K562 (cell line): ENCODE measurements around the gene ATRNL1. TPM values are rescaled to one million over a fixed set of nuclear protein-coding genes. Genes with fewer than 3 reads are reported as not detected.

ENCODE experiments used
- ATAC-seq: fragments of 200-7000 bp; cut with Tn5 transposase; 3 replicates; pipeline ENCODE4 v1.9.1; 2020; ENCODE audit warnings: moderate library complexity
- BruUV-seq: library from RNA; stranded (reverse); fragments of 400-500 nt; replicated peaks from 2 replicates; lab custom pipeline; 2021; lab: Mats Ljungman, UMichigan
- CTCF ChIA-PET: fragments of 300-600 bp; formaldehyde crosslinking; extraction: SDS; loops from one replicate; lab custom pipeline; 2021; ENCODE audit warnings: low intra/inter-chr PET ratio; lab: Yijun Ruan, JAX
- POLR2A ChIA-PET: fragments of 300-600, 350-650 bp; sonication (Branson Sonifier 250); formaldehyde crosslinking; extraction: SDS; loops from one replicate; lab custom pipeline; 2021; ENCODE audit warnings: antibody characterized with exemption, inconsistent platforms; lab: Yijun Ruan, JAX
- DNase-seq, 4 experiments: peaks; one replicate each; pipeline versions ENCODE4 v3.0.0 to v3.0.0-alpha.2; 2011 to 2018; ENCODE audit warnings: low spot score in 3 of 4, mixed read lengths in 3 of 4; ENCODE audit errors: extremely low read depth in 1 of 4
- FAIRE-seq: peaks from 2 replicates; lab custom pipeline; 2011; peaks lifted over from hg19 to GRCh38; lab: Jason Lieb, UNC
- H2AFZ ChIP-seq: 2 replicates; pipeline ENCODE4 v1.6.0; 2011; ENCODE audit warnings: low read depth, low read length, control low read depth, inconsistent platforms
- H3K27ac ChIP-seq: fragments of 200-600 bp; 3 replicates; pipeline ENCODE4 v1.8.0; 2011; ENCODE audit warnings: low read depth, mild to moderate bottlenecking, control low read depth, inconsistent platforms, low read length, moderate library complexity, mixed read lengths; ENCODE audit errors: extremely low read depth
- H3K27me3 ChIP-seq, 2 experiments: fragments of 300-600 bp in 1 of 2; 2 replicates in 1 of 2; 3 replicates in 1 of 2; pipeline versions ENCODE4 v1.6.0 to v1.8.0; 2011; ENCODE audit warnings: inconsistent platforms in 2 of 2, low read length in 2 of 2, mild to moderate bottlenecking in 1 of 2, mixed read lengths in 1 of 2, moderate library complexity in 1 of 2; ENCODE audit not compliant: control insufficient read depth in 2 of 2, insufficient read depth in 2 of 2
- H3K36me3 ChIP-seq: fragments of 300-600 bp; 3 replicates; pipeline ENCODE4 v1.8.0; 2011; ENCODE audit warnings: mild to moderate bottlenecking, low read length, inconsistent platforms; ENCODE audit not compliant: control insufficient read depth, insufficient read depth
- H3K4me1 ChIP-seq, 2 experiments: fragments of 200-600 bp in 1 of 2; replicated peaks in 1 of 2; 2 replicates in 1 of 2; 3 replicates in 1 of 2; pipeline versions ENCODE4 v1.5.1 to v1.8.0; 2011; ENCODE audit warnings: inconsistent platforms in 2 of 2, low read length in 2 of 2, mild to moderate bottlenecking in 1 of 2, mixed read lengths in 1 of 2, moderate library complexity in 1 of 2; ENCODE audit not compliant: control insufficient read depth in 2 of 2, insufficient read depth in 2 of 2
- H3K4me2 ChIP-seq: 2 replicates; pipeline ENCODE4 v1.6.1; 2011; ENCODE audit warnings: low read length, control low read depth, inconsistent platforms, mixed read lengths; ENCODE audit not compliant: insufficient read depth
- H3K4me3 ChIP-seq: fragments of 200-600 bp; sonication (generic), shearing (Covaris generic); 2 replicates; pipeline ENCODE4 v1.5.1; 2016; ENCODE audit warnings: control low read depth, inconsistent platforms
- H3K79me2 ChIP-seq: fragments of 200-600 bp; 3 replicates; pipeline ENCODE4 v1.8.0; 2011; ENCODE audit warnings: low read length, inconsistent platforms; ENCODE audit not compliant: control insufficient read depth, insufficient read depth
- H3K9ac ChIP-seq, 2 experiments: 2 replicates each; pipeline versions ENCODE4 v1.6.0 to v1.6.1; 2011; ENCODE audit warnings: low read depth in 2 of 2, low read length in 2 of 2, control low read depth in 1 of 2, inconsistent platforms in 1 of 2, mild to moderate bottlenecking in 1 of 2, mixed read lengths in 1 of 2; ENCODE audit not compliant: insufficient read depth in 1 of 2
- H3K9me1 ChIP-seq: one replicate; pipeline ENCODE4 v1.6.0; 2011; ENCODE audit warnings: inconsistent platforms, mild to moderate bottlenecking, low read length, moderate library complexity; ENCODE audit not compliant: control insufficient read depth, insufficient read depth
- H3K9me3 ChIP-seq: replicated peaks from 2 replicates; pipeline ENCODE4 v1.5.1; 2011; ENCODE audit warnings: low read depth, low read length, inconsistent platforms; ENCODE audit not compliant: control insufficient read depth, insufficient read depth
- H4K20me1 ChIP-seq: replicated peaks from 2 replicates; pipeline ENCODE4 v1.6.1; 2011; ENCODE audit warnings: low read length, inconsistent platforms, mixed read lengths; ENCODE audit not compliant: control insufficient read depth, insufficient read depth
- BRD4 ChIP-seq: fragments of 200-600 bp; sonication (generic); IDR thresholded peaks from 2 replicates; pipeline ENCODE4 v1.6.1; 2017; ENCODE audit warnings: inconsistent platforms
- CTBP1 ChIP-seq: fragments of 450-650 bp; IDR thresholded peaks from 2 replicates; pipeline ENCODE4 v1.6.1; 2016; ENCODE audit warnings: borderline replicate concordance
- FUS ChIP-seq: fragments of 200-400 bp; formaldehyde crosslinking; optimal IDR thresholded peaks from 2 replicates; pipeline ENCODE3; 2017; ENCODE audit warnings: low read depth, low read length
- GATAD2A ChIP-seq: fragments of 450-650 bp; IDR thresholded peaks from 2 replicates; pipeline ENCODE4 v1.6.1; 2017
- HMG20A ChIP-seq: fragments of 450-650 bp; formaldehyde crosslinking; conservative IDR thresholded peaks from 2 replicates; pipeline ENCODE4 v1.4.0; 2020; ENCODE audit warnings: mild to moderate bottlenecking, mixed read lengths
- MEIS2 ChIP-seq: fragments of 450-650 bp; IDR thresholded peaks from 2 replicates; pipeline ENCODE4 v1.6.1; 2014; ENCODE audit warnings: mild to moderate bottlenecking; ENCODE audit not compliant: partially characterized antibody
- MIER1 ChIP-seq: fragments of 450-650 bp; IDR thresholded peaks from 2 replicates; pipeline ENCODE4 v1.6.1; 2016; ENCODE audit warnings: antibody characterized with exemption, mild to moderate bottlenecking, low read depth
- NEUROD1 ChIP-seq: fragments of 150-350 bp; IDR thresholded peaks from 2 replicates; pipeline ENCODE4 v1.6.1; 2014; ENCODE audit warnings: borderline replicate concordance, low read length, low read depth; ENCODE audit not compliant: partially characterized antibody
- NONO ChIP-seq, 2 experiments: fragments of 200-400 bp in 1 of 2; fragments of 450-650 bp in 1 of 2; formaldehyde crosslinking in 1 of 2; IDR thresholded peaks; 2 replicates each; pipeline ENCODE4 v1.6.1; 2017; ENCODE audit warnings: low read depth in 2 of 2, mild to moderate bottlenecking in 2 of 2, moderate library complexity in 2 of 2, low read length in 1 of 2
- RBM14 ChIP-seq: fragments of 200-400 bp; formaldehyde crosslinking; IDR thresholded peaks from 2 replicates; pipeline ENCODE4 v1.6.1; 2018; ENCODE audit warnings: low read depth, mild to moderate bottlenecking, low read length, moderate library complexity, borderline replicate concordance; ENCODE audit not compliant: insufficient read depth
- SPI1 ChIP-seq: IDR thresholded peaks from 2 replicates; pipeline ENCODE4 v1.6.1; 2011; ENCODE audit warnings: low read depth, low read length, control low read depth, borderline replicate concordance
- STAG1 ChIP-seq: sonication (generic); formaldehyde crosslinking; IDR thresholded peaks from 2 replicates; pipeline ENCODE4 v1.5.0; 2020; ENCODE audit warnings: missing genetic modification reagents, borderline replicate concordance
- WHSC1 ChIP-seq: IDR thresholded peaks from one replicate; pipeline ENCODE4 v1.6.1; 2012; ENCODE audit warnings: low read length, control low read depth, inconsistent platforms
- ZNF282 ChIP-seq: sonication (generic); formaldehyde crosslinking; IDR thresholded peaks from 2 replicates; pipeline ENCODE4 v1.8.1; 2023; ENCODE audit warnings: missing genetic modification reagents
- WGBS: fragments of 100-300 bp; shearing (Covaris generic); methylation state at CpG from one replicate; pipeline ENCODE4 v1.1.6; 2016; ENCODE audit warnings: low coverage, mixed read lengths; ENCODE audit not compliant: insufficient coverage; ENCODE audit errors: missing lambda C conversion rate; 5-methylcytosine and 5-hydroxymethylcytosine counted together
- in situ Hi-C: fragments of 300-500 bp; cut with MboI; formaldehyde crosslinking; loops from 4 replicates; pipeline ENCODE4 v1.15.0; 2018; ENCODE audit warnings: inconsistent platforms, mixed read lengths
- intact Hi-C: fragments of 100-400 bp; cut with micrococcal nuclease; formaldehyde crosslinking; loops from 2 replicates; pipeline ENCODE4 v1.14.2; 2022
- polyA plus RNA-seq, 8 experiments: library from polyadenylated mRNA; depleted of rRNA in 4 of 8; stranded (reverse) in 5 of 8; unstranded in 3 of 8; fragments of >200 nt; fragmentation: Nextera tagmentation in 2 of 8; fragmentation: Illumina TruSeq in 1 of 8; extraction: Ambion mirVana in 2 of 8; extraction: Trizol in 1 of 8; gene quantifications; 2 replicates each; pipeline versions ENCODE4 v1.2.1 to v1.2.3, GENCODE V29; 2011 to 2014; ENCODE audit warnings: inconsistent platforms in 1 of 8, missing spikeins in 1 of 8
- total RNA-seq, 7 experiments: library from RNA; depleted of rRNA in 6 of 7; stranded (reverse); fragments of >200 nt in 6 of 7; fragmentation: Illumina TruSeq in 2 of 7; extraction: Trizol in 2 of 7; gene quantifications; 2 replicates each; pipeline versions ENCODE4 v1.2.1 to v1.2.3, GENCODE V29; 2011 to 2021; ENCODE audit warnings: low replicate concordance in 1 of 7
- TF ChIP-seq, protein P1 (sequence below): fragments of 450-650 bp; IDR thresholded peaks from 2 replicates; pipeline ENCODE4 v1.7.0; 2016; ENCODE audit warnings: borderline replicate concordance
- TF ChIP-seq, protein P2 (sequence below): sonication (generic); IDR thresholded peaks from 2 replicates; pipeline ENCODE4 v1.6.1; 2016
- TF ChIP-seq, protein P3 (sequence below): fragments of 250-450 bp; sonication (Bioruptor Pico); IDR thresholded peaks from 2 replicates; pipeline ENCODE4 v1.5.0; 2020; ENCODE audit warnings: mild to moderate bottlenecking
- TF ChIP-seq, protein P4 (sequence below): fragments of 250-450 bp; sonication (Bioruptor Pico); IDR thresholded peaks from 2 replicates; pipeline ENCODE4 v1.8.0; 2022; ENCODE audit warnings: inconsistent platforms

ATRNL1 gene
- total and polyA plus RNA-seq, 9 of the 15 experiments (the other 6 are each of a cell fraction or from before 2014, with no cell fraction given) = 0.18 TPM; not detected in 8

DNA sequence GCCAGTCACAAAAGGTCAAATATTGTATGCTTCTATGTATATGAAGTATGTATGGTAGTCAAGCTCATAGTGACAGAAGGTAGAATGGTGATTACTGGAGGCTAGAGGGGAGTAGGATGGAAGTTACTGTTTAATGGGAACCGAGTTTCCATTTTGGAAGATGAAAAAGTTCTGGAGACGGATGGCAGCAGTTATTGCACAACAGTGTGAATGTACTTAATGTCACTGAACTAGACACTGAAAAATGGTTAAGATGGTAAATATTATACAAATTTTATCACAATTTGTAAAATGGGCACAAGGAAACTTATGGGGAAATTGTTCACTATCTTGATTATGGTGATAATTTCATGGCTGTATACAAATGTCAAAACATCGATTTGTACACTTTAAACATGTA, 895.2 kb downstream of the ATRNL1 start (continued):
- TF ChIP-seq, protein P1, sequence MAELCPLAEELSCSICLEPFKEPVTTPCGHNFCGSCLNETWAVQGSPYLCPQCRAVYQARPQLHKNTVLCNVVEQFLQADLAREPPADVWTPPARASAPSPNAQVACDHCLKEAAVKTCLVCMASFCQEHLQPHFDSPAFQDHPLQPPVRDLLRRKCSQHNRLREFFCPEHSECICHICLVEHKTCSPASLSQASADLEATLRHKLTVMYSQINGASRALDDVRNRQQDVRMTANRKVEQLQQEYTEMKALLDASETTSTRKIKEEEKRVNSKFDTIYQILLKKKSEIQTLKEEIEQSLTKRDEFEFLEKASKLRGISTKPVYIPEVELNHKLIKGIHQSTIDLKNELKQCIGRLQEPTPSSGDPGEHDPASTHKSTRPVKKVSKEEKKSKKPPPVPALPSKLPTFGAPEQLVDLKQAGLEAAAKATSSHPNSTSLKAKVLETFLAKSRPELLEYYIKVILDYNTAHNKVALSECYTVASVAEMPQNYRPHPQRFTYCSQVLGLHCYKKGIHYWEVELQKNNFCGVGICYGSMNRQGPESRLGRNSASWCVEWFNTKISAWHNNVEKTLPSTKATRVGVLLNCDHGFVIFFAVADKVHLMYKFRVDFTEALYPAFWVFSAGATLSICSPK = no peak
- TF ChIP-seq SPI1 = no peak
- no peak for TF ChIP-seq MIER1
- TF ChIP-seq CTBP1 = no peak
- TF ChIP-seq HMG20A (CRISPR knock-in tag) = no peak
- TF ChIP-seq, all 486 proteins: peak for 0

DNA sequence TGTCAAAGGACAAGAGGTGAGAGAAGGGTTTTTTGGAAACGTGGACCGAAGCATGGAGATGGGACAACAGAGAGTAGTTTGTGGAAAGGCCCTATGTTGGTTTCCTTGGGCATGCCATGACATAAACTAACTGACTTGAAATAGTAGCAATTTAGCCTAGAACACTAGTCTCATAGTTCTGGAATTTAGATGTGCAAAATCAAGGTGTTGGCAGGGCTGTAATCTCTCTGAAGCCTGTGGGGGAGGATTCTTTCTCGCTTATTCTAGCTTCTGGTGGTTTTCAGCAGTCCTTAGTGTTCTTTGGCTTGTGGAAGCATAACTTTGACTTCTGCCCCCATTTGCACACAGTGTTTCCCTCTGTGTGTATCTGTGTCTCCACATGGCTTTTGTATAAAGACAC, 896.5 kb downstream of the ATRNL1 start:
- DNase-seq (no peak), FAIRE-seq (no peak), ATAC-seq (no peak)
- CTCF ChIA-PET = no interaction called here
- no peaks in the 10 kb centered on the region for H3K9me1 ChIP-seq
- H3K27me3 ChIP-seq = no peaks in the 10 kb centered on the region
- intact Hi-C loops = no loop called here
- H3K79me2 ChIP-seq = no peaks in the 10 kb centered on the region
- no peaks in the 10 kb centered on the region for H3K36me3 ChIP-seq
- H3K4me2 ChIP-seq = no peak overlapping the region
- WGBS = 0% methylated on average over 3 of the region's 3 CpGs
- no peak overlapping the region for H3K27ac ChIP-seq
- H3K9me3 ChIP-seq = no peaks in the 10 kb centered on the region
- no peaks in the 10 kb centered on the region for H4K20me1 ChIP-seq
- H2AFZ ChIP-seq = no peak overlapping the region
- H3K4me3 ChIP-seq = no peak overlapping the region
- BruUV-seq = no TSS peak
- no peak overlapping the region for H3K9ac ChIP-seq
- no peaks in the 10 kb centered on the region for H3K4me1 ChIP-seq
- POLR2A ChIA-PET = no interaction called here
- in situ Hi-C loops = no loop called here
- TF ChIP-seq, protein P2, sequence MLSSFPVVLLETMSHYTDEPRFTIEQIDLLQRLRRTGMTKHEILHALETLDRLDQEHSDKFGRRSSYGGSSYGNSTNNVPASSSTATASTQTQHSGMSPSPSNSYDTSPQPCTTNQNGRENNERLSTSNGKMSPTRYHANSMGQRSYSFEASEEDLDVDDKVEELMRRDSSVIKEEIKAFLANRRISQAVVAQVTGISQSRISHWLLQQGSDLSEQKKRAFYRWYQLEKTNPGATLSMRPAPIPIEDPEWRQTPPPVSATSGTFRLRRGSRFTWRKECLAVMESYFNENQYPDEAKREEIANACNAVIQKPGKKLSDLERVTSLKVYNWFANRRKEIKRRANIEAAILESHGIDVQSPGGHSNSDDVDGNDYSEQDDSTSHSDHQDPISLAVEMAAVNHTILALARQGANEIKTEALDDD = no peak
- TF ChIP-seq WHSC1 (no peak), BRD4 (no peak), MEIS2 (no peak), NEUROD1 (no peak), RBM14 (no peak), ZNF282 (CRISPR knock-in tag) (no peak), STAG1 (no peak), FUS (no peak), GATAD2A (no peak), NONO (IDR thresholded peaks at IDR 0.05; ENCODE audit: low read depth in 2 of 2, low read length in 1 of 2) (no peak)
- TF ChIP-seq, protein P3, sequence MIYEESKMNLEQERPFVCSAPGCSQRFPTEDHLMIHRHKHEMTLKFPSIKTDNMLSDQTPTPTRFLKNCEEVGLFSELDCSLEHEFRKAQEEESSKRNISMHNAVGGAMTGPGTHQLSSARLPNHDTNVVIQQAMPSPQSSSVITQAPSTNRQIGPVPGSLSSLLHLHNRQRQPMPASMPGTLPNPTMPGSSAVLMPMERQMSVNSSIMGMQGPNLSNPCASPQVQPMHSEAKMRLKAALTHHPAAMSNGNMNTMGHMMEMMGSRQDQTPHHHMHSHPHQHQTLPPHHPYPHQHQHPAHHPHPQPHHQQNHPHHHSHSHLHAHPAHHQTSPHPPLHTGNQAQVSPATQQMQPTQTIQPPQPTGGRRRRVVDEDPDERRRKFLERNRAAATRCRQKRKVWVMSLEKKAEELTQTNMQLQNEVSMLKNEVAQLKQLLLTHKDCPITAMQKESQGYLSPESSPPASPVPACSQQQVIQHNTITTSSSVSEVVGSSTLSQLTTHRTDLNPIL (CRISPR knock-in tag) = no peak
- TF ChIP-seq, protein P4, sequence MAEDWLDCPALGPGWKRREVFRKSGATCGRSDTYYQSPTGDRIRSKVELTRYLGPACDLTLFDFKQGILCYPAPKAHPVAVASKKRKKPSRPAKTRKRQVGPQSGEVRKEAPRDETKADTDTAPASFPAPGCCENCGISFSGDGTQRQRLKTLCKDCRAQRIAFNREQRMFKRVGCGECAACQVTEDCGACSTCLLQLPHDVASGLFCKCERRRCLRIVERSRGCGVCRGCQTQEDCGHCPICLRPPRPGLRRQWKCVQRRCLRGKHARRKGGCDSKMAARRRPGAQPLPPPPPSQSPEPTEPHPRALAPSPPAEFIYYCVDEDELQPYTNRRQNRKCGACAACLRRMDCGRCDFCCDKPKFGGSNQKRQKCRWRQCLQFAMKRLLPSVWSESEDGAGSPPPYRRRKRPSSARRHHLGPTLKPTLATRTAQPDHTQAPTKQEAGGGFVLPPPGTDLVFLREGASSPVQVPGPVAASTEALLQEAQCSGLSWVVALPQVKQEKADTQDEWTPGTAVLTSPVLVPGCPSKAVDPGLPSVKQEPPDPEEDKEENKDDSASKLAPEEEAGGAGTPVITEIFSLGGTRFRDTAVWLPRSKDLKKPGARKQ = no peak
